ENCODE measurements around the gene KCNK4.

Gene KCNK4

DNA sequence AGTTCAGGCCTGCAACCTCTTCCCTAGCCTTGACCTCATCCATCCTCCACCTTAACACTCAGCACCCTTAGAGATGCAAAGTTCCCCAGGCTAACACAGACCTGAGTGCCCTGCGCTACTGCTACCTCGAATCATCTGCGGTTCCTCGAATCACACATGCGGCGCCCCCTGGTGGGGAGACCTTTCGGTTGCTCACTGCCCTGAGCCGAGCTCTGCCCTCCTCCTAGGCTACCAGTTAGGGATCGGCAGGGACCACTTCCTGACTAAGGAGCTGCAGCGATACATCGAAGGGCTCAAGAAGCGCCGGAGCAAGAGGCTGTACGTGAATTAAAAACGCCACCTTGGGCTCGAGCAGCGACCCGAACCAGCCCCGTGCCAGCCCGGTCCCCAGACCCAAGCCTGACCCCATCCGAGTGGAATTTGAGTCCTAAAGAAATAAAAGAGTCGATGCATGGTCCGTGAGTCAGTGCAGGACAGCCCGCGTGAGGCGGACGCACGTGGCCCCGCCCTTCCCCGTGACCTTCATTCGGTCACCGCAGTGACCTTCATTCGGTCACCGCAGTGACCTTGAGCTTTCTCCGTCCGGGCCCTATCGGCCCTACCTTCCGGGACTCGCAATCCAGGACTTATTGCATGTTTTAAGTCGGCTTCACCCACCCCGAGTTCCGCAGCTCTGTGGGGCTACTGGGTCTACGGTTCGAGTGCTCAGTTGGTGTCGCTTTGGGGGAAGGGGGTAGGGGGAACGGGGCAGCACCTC, 13.4 kb downstream of the KCNK4 start:
- Histone ChIP-seq H3K4me1 (ENCODE audit: control extremely low read depth in 1 of 4, control insufficient read depth in 4 of 4, insufficient read depth in 4 of 4, low read length in 3 of 4) (peaks cover 7 to 44% (median 40%) of the 10 kb centered on the region in 4 experiments), H3K27me3 (replicated peaks in 2 of 5; ENCODE audit: control insufficient read depth in 4 of 5, insufficient read depth in 5 of 5, low read length in 4 of 5) (peaks cover 0 to 20% (median 13%) of the 10 kb centered on the region in 5 experiments), H3K27ac (ENCODE audit: insufficient read depth in 1 of 2, low read depth in 1 of 2, low read length in 2 of 2, poor library complexity in 1 of 2, severe bottlenecking in 2 of 2) (peak overlapping the region; percentile 40 to 82), H3K4me3 (ENCODE audit: control insufficient read depth in 1 of 7, extremely low read depth in 1 of 7, insufficient read depth in 4 of 7, low read depth in 2 of 7, low read length in 6 of 7) (peak overlapping the region; percentile 52 to 92 (median 78)), H3K36me3 (ENCODE audit: control insufficient read depth in 4 of 4, insufficient read depth in 4 of 4, low read length in 3 of 4) (peaks cover 0 to 5% (median 2%) of the 10 kb centered on the region in 4 experiments), H3K9me3 (ENCODE audit: control extremely low read depth in 1 of 5, control insufficient read depth in 4 of 5, insufficient read depth in 2 of 5, low read depth in 1 of 5, low read length in 4 of 5) (no peaks in the 10 kb centered on the region)
- under 1% methylated on average over 35 of the region's 46 CpGs for WGBS (ENCODE audit: insufficient coverage)
- DNase-seq, result peak; percentile 90 to 94 (median 91)
- POLR2A ChIA-PET, result interaction anchor here (0.6 to 2.5 kb wide), 8 partner anchors 13 to 100 kb away, joined by 3 to 26 read pairs (median 6); partner anchors contain the start of genes CCDC88B, FERMT3, PRDX5 and TRMT112
- CTCF ChIA-PET, result interaction anchor here (0.8 to 5.4 kb wide), 28 partner anchors 12 to 139 kb away, joined by 3 to 123 read pairs (median 4); partner anchors contain the start of genes BAD, DNAJC4, FERMT3 and FKBP2

DNA sequence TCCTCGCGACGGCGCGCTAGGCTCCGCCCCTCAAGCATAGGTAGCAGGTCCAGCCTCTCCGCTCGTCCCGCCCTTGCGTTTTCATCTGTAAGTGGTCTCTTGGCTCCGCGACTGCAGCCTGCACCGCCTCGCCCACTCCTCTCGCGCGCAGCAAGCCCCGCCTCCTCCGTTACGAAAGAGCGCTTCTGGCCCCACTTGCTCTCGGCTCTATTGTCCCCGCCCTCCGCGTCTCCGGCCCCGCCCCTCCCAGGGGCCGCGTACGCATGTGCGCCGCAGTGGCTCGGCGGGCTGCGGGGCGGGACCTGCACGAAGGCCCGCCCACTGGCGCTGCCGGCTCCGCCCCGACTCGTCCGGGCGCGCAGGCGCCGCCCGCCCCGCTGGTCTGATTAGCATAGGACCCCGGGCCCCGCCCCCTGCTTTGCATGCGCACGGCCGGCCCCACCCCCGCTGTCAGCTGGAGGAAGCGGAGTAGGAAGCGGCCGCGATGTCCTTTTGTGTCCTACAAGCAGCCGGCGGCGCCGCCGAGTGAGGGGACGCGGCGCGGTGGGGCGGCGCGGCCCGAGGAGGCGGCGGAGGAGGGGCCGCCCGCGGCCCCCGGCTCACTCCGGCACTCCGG, 14.1 kb downstream of the KCNK4 start, which contains the start of gene ESRRA:
ESRRA (plus strand) TSS at position 450 of the 616 bp plus-strand sequence. CDS start 1,656 bp downstream, outside the sequence.
- ChIA-PET CTCF (interaction anchor here (0.8 to 5.4 kb wide), 18 partner anchors 11 to 108 kb away, joined by 3 to 123 read pairs (median 5); partner anchors contain the start of genes BAD, DNAJC4, FERMT3 and FKBP2), POLR2A (interaction anchor here (0.6 to 2.5 kb wide), 6 partner anchors 12 to 101 kb away, joined by 3 to 26 read pairs (median 10); partner anchors contain the start of genes FERMT3, PRDX5 and TRMT112)
- peak; percentile 95 to 99 (median 99) for DNase-seq
- under 1% methylated on average over 57 of the region's 81 CpGs for WGBS (ENCODE audit: insufficient coverage)
- Histone ChIP-seq H3K4me1 (ENCODE audit: control extremely low read depth in 1 of 4, control insufficient read depth in 4 of 4, insufficient read depth in 4 of 4, low read length in 3 of 4) (peaks cover 7 to 37% (median 33%) of the 10 kb centered on the region in 4 experiments), H3K9me3 (ENCODE audit: control extremely low read depth in 1 of 5, control insufficient read depth in 4 of 5, insufficient read depth in 2 of 5, low read depth in 1 of 5, low read length in 4 of 5) (no peaks in the 10 kb centered on the region), H3K4me3 (ENCODE audit: control insufficient read depth in 1 of 7, extremely low read depth in 1 of 7, insufficient read depth in 4 of 7, low read depth in 2 of 7, low read length in 6 of 7) (peak within 1 kb of the TSS; percentile 58 to 92 (median 78)), H3K27me3 (replicated peaks in 2 of 5; ENCODE audit: control insufficient read depth in 4 of 5, insufficient read depth in 5 of 5, low read length in 4 of 5) (peaks cover 0 to 13% (median 7%) of the 10 kb centered on the region in 5 experiments), H3K36me3 (ENCODE audit: control insufficient read depth in 4 of 4, insufficient read depth in 4 of 4, low read length in 3 of 4) (peaks cover 0 to 5% (median 2%) of the 10 kb centered on the region in 4 experiments), H3K27ac (ENCODE audit: insufficient read depth in 1 of 2, low read depth in 1 of 2, low read length in 2 of 2, poor library complexity in 1 of 2, severe bottlenecking in 2 of 2) (peak within 1 kb of the TSS; percentile 40 to 82)

DNA sequence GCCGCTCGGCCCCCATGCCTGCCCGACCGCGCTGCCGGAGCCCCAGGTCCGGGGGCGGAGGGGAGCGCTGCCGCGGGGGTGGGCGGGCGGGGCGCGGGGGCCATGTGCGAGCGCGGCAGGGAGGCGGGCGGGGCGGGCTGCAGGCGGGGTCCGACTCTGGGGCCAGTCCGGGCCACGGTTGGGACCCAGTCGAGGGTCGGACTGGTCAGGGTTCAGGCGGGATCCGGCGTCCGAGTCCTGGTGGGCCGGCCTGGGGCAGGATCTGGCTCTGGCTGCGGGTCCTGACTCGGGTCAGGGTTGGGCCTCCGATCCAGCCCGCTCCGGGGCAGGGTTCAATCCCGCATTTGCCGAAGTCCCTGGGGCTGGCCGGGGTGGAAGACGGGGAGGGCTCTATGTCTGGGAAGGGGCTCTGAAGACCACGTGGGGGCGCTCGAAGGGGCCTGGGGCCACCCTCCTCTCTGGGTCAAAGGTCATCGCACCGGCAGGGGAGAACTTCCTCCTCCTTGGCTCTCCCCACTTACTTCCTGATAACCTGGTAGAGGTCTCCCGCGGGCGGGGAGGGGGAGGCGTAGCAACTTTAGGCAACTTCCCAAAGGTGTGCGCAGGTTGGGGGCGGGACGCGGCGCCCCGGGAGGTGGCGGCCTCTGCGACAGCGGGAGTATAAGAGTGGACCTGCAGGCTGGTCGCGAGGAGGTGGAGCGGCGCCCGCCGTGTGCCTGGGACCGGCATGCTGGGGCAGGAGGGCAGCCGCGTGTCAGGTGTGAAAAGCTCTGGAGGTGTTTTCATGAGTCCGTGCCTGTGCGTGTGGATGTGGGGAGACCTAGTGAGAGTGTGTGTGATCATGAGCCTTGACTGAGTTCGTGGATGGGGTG, 14.8 kb downstream of the KCNK4 start:
- Histone ChIP-seq H3K9me3 (ENCODE audit: control extremely low read depth in 1 of 5, control insufficient read depth in 4 of 5, insufficient read depth in 2 of 5, low read depth in 1 of 5, low read length in 4 of 5) (no peaks in the 10 kb centered on the region), H3K27me3 (replicated peaks in 2 of 5; ENCODE audit: control insufficient read depth in 4 of 5, insufficient read depth in 5 of 5, low read length in 4 of 5) (peaks cover 0 to 6% (median 4%) of the 10 kb centered on the region in 5 experiments), H3K36me3 (ENCODE audit: control insufficient read depth in 4 of 4, insufficient read depth in 4 of 4, low read length in 3 of 4) (peaks cover 0 to 8% (median 2%) of the 10 kb centered on the region in 4 experiments), H3K4me1 (ENCODE audit: control extremely low read depth in 1 of 4, control insufficient read depth in 4 of 4, insufficient read depth in 4 of 4, low read length in 3 of 4) (peaks cover 7 to 30% (median 25%) of the 10 kb centered on the region in 4 experiments), H3K4me3 (ENCODE audit: control insufficient read depth in 1 of 7, extremely low read depth in 1 of 7, insufficient read depth in 4 of 7, low read depth in 2 of 7, low read length in 6 of 7) (peak overlapping the region; percentile 58 to 82 (median 72)), H3K27ac (ENCODE audit: insufficient read depth in 1 of 2, low read depth in 1 of 2, low read length in 2 of 2, poor library complexity in 1 of 2, severe bottlenecking in 2 of 2) (peak overlapping the region in 1 of 2 experiments; percentile 60)
- DNase-seq, result peak; percentile 58 to 71 (median 62)
- CTCF ChIA-PET, result interaction anchor here (1.4 to 2.8 kb wide), 4 partner anchors 11 to 35 kb away, joined by 3 to 14 read pairs (median 13); partner anchors contain the start of genes PRDX5 and TRMT112
- POLR2A ChIA-PET, result interaction anchor here (1.3 to 2.5 kb wide), 3 partner anchors 12 to 99 kb away, joined by 7 to 26 read pairs (median 14); partner anchors contain the start of genes FERMT3, PRDX5 and TRMT112
- 0% methylated on average over 32 of the region's 71 CpGs for WGBS (ENCODE audit: insufficient coverage)

DNA sequence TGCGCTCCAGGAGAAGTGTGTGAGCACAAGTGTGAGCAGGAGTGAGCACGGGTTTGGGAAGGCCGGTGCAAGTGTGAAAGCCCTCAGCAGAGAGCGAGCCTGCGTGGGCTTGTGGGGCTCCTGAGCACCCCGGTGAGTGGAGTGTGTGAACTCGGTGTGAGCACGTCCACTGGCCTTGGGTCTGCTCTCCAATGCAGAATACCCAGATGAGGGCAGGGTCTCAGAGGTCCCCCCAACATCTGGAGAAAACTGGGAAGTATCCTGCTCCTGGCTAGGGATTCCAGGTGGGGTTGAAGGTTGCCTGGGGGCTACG, 15.4 kb downstream of the KCNK4 start:
- WGBS (ENCODE audit: insufficient coverage), result 23% methylated on average over 9 of the region's 9 CpGs
- Histone ChIP-seq H3K4me1 (ENCODE audit: control extremely low read depth in 1 of 4, control insufficient read depth in 4 of 4, insufficient read depth in 4 of 4, low read length in 3 of 4) (peaks cover 7 to 26% (median 24%) of the 10 kb centered on the region in 4 experiments), H3K27ac (ENCODE audit: insufficient read depth in 1 of 2, low read depth in 1 of 2, low read length in 2 of 2, poor library complexity in 1 of 2, severe bottlenecking in 2 of 2) (peak overlapping the region in 1 of 2 experiments; percentile 60), H3K27me3 (replicated peaks in 2 of 5; ENCODE audit: control insufficient read depth in 4 of 5, insufficient read depth in 5 of 5, low read length in 4 of 5) (peaks cover 0 to 5% (median 3%) of the 10 kb centered on the region in 5 experiments), H3K9me3 (ENCODE audit: control extremely low read depth in 1 of 5, control insufficient read depth in 4 of 5, insufficient read depth in 2 of 5, low read depth in 1 of 5, low read length in 4 of 5) (no peaks in the 10 kb centered on the region), H3K4me3 (ENCODE audit: control insufficient read depth in 1 of 7, extremely low read depth in 1 of 7, insufficient read depth in 4 of 7, low read depth in 2 of 7, low read length in 6 of 7) (peak overlapping the region; percentile 58 to 82 (median 72)), H3K36me3 (ENCODE audit: control insufficient read depth in 4 of 4, insufficient read depth in 4 of 4, low read length in 3 of 4) (peaks cover 0 to 11% (median 2%) of the 10 kb centered on the region in 4 experiments)
- no peak for DNase-seq
- POLR2A ChIA-PET, result no interaction called here
- CTCF ChIA-PET, result interaction anchor here (1.4 to 2.7 kb wide), 3 partner anchors 10 to 34 kb away, joined by 3 to 14 read pairs (median 13); partner anchors contain the start of genes PRDX5 and TRMT112

DNA sequence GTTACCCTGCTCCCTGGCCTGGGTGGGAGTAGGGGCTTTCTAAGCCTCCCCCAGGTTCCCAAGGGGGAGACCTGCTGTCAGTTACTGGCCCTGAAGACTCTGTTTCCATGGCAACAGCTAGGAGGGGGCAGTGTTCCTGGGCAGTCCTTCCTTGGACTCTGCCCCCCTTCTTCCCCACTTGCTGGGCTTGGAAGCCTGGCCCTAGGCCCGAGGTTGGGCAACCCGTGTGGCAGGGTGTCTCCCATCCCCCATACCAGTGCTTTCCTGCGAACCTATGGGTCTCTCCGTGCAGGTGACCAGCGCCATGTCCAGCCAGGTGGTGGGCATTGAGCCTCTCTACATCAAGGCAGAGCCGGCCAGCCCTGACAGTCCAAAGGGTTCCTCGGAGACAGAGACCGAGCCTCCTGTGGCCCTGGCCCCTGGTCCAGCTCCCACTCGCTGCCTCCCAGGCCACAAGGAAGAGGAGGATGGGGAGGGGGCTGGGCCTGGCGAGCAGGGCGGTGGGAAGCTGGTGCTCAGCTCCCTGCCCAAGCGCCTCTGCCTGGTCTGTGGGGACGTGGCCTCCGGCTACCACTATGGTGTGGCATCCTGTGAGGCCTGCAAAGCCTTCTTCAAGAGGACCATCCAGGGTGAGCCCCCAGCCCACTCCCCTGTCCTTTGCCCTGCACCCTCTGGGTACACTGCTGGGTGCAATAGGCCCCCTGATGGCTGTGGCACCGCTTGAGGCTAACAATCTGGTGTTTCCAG, 15.9 kb downstream of the KCNK4 start:
- Histone ChIP-seq H3K4me3 (ENCODE audit: control insufficient read depth in 1 of 7, extremely low read depth in 1 of 7, insufficient read depth in 4 of 7, low read depth in 2 of 7, low read length in 6 of 7) (peak overlapping the region in 5 of 7 experiments; percentile 72 to 82 (median 77)), H3K9me3 (ENCODE audit: control extremely low read depth in 1 of 5, control insufficient read depth in 4 of 5, insufficient read depth in 2 of 5, low read depth in 1 of 5, low read length in 4 of 5) (no peaks in the 10 kb centered on the region), H3K27me3 (replicated peaks in 2 of 5; ENCODE audit: control insufficient read depth in 4 of 5, insufficient read depth in 5 of 5, low read length in 4 of 5) (peaks cover 0 to under 1% (median 0%) of the 10 kb centered on the region in 5 experiments), H3K4me1 (ENCODE audit: control extremely low read depth in 1 of 4, control insufficient read depth in 4 of 4, insufficient read depth in 4 of 4, low read length in 3 of 4) (peaks cover 7 to 26% (median 24%) of the 10 kb centered on the region in 4 experiments), H3K36me3 (ENCODE audit: control insufficient read depth in 4 of 4, insufficient read depth in 4 of 4, low read length in 3 of 4) (peaks cover 0 to 11% (median 2%) of the 10 kb centered on the region in 4 experiments), H3K27ac (ENCODE audit: insufficient read depth in 1 of 2, low read depth in 1 of 2, low read length in 2 of 2, poor library complexity in 1 of 2, severe bottlenecking in 2 of 2) (peak overlapping the region in 1 of 2 experiments; percentile 60)
- CTCF ChIA-PET, result interaction anchor here (0.7 to 2.7 kb wide), 5 partner anchors 10 to 306 kb away, joined by 3 to 14 read pairs (median 4); partner anchors contain the start of genes PRDX5 and TRMT112
- POLR2A ChIA-PET, result no interaction called here
- WGBS (ENCODE audit: insufficient coverage), result 96% methylated on average over 3 of the region's 15 CpGs
- no peak for DNase-seq
